H9 (cell line): ENCODE measurements around the gene FLG. TPM values are rescaled to one million over a fixed set of nuclear protein-coding genes. Genes with fewer than 3 reads are reported as not detected.

ENCODE experiments used
- DNase-seq: peaks from one replicate; pipeline ENCODE4 v3.0.0-alpha.2; 2017
- H2AFZ ChIP-seq: one replicate; pipeline ENCODE4 v1.6.1; 2013; ENCODE audit warnings: mild to moderate bottlenecking, low read length, control low read depth, moderate library complexity
- H2AK5ac ChIP-seq: 2 replicates; pipeline ENCODE4 v1.6.1; 2013; ENCODE audit warnings: low read length, control low read depth, mixed read lengths; ENCODE audit not compliant: insufficient read length
- H2BK120ac ChIP-seq: one replicate; pipeline ENCODE4 v1.6.1; 2013; ENCODE audit warnings: low read depth, mild to moderate bottlenecking, low read length, control low read depth, inconsistent platforms; ENCODE audit not compliant: poor library complexity, severe bottlenecking
- H2BK12ac ChIP-seq: 2 replicates; pipeline ENCODE4 v1.6.1; 2013; ENCODE audit warnings: low read length, control low read depth, mixed read lengths, low read depth; ENCODE audit not compliant: insufficient read length
- H2BK15ac ChIP-seq: 2 replicates; pipeline ENCODE4 v1.6.1; 2013; ENCODE audit warnings: low read depth, low read length, control low read depth
- H2BK20ac ChIP-seq: one replicate; pipeline ENCODE4 v1.6.1; 2013; ENCODE audit warnings: low read depth, mild to moderate bottlenecking, low read length, control low read depth, inconsistent platforms; ENCODE audit not compliant: poor library complexity, severe bottlenecking
- H2BK5ac ChIP-seq: 2 replicates; pipeline ENCODE4 v1.6.1; 2013; ENCODE audit warnings: low read length, control low read depth, mixed read lengths; ENCODE audit not compliant: insufficient read length
- H3K14ac ChIP-seq: 2 replicates; pipeline ENCODE4 v1.6.1; 2013; ENCODE audit warnings: low read length, control low read depth; ENCODE audit not compliant: insufficient read depth
- H3K18ac ChIP-seq: 2 replicates; pipeline ENCODE4 v1.6.1; 2013; ENCODE audit warnings: low read depth, mild to moderate bottlenecking, mixed read lengths, low read length, control low read depth; ENCODE audit not compliant: insufficient read length
- H3K23ac ChIP-seq: 2 replicates; pipeline ENCODE4 v1.6.1; 2013; ENCODE audit warnings: low read length, control low read depth, mixed read lengths, low read depth; ENCODE audit not compliant: insufficient read length
- H3K23me2 ChIP-seq: 2 replicates; pipeline ENCODE4 v1.6.1; 2013; ENCODE audit warnings: low read depth, mild to moderate bottlenecking, mixed read lengths, low read length, control low read depth; ENCODE audit not compliant: insufficient read length, poor library complexity, severe bottlenecking
- H3K27ac ChIP-seq: 2 replicates; pipeline ENCODE4 v1.5.1; 2013; ENCODE audit warnings: low read length, control low read depth, mixed read lengths, low read depth; ENCODE audit not compliant: insufficient read length
- H3K27me3 ChIP-seq: 2 replicates; pipeline ENCODE4 v1.6.1; 2013; ENCODE audit warnings: low read length, control low read depth, inconsistent platforms; ENCODE audit not compliant: insufficient read depth
- H3K4ac ChIP-seq: 2 replicates; pipeline ENCODE4 v1.6.1; 2013; ENCODE audit warnings: low read depth, mild to moderate bottlenecking, control low read depth, inconsistent platforms, low read length, moderate library complexity
- H3K4me1 ChIP-seq: 2 replicates; pipeline ENCODE4 v1.6.1; 2013; ENCODE audit warnings: low read length, control low read depth, inconsistent platforms; ENCODE audit not compliant: insufficient read depth
- H3K4me2 ChIP-seq: 2 replicates; pipeline ENCODE4 v1.6.1; 2013; ENCODE audit warnings: low read length, control low read depth, mixed read lengths; ENCODE audit not compliant: insufficient read length, insufficient read depth
- H3K56ac ChIP-seq: 2 replicates; pipeline ENCODE4 v1.6.1; 2013; ENCODE audit warnings: low read depth, mild to moderate bottlenecking, mixed read lengths, low read length, control low read depth; ENCODE audit not compliant: insufficient read length
- H3K79me1 ChIP-seq: 2 replicates; pipeline ENCODE4 v1.6.1; 2013; ENCODE audit warnings: low read depth, mild to moderate bottlenecking, moderate library complexity, low read length, control low read depth, inconsistent platforms; ENCODE audit not compliant: insufficient read depth, poor library complexity, severe bottlenecking
- H3K79me2 ChIP-seq: 2 replicates; pipeline ENCODE4 v1.6.1; 2013; ENCODE audit warnings: low read length, control low read depth, inconsistent platforms; ENCODE audit not compliant: insufficient read depth
- H3K9ac ChIP-seq: 2 replicates; pipeline ENCODE4 v1.6.1; 2013; ENCODE audit warnings: low read length, control low read depth, mixed read lengths; ENCODE audit not compliant: insufficient read length; ENCODE audit errors: extremely low read depth
- H3K9me3 ChIP-seq: one replicate; pipeline ENCODE4 v1.6.1; 2013; ENCODE audit warnings: low read depth, low read length, inconsistent platforms; ENCODE audit not compliant: control insufficient read depth
- H3T11ph ChIP-seq: one replicate; pipeline ENCODE4 v1.6.1; 2013; ENCODE audit warnings: mild to moderate bottlenecking, low read length, control low read depth, inconsistent platforms
- H4K20me1 ChIP-seq: one replicate; pipeline ENCODE4 v1.6.1; 2013; ENCODE audit not compliant: control insufficient read depth, insufficient read length, insufficient read depth
- H4K5ac ChIP-seq: 2 replicates; pipeline ENCODE4 v1.6.1; 2013; ENCODE audit warnings: low read depth, mild to moderate bottlenecking, mixed read lengths, low read length, control low read depth; ENCODE audit not compliant: insufficient read length
- H4K8ac ChIP-seq: replicated peaks from 2 replicates; pipeline ENCODE4 v1.6.1; 2013; ENCODE audit warnings: low read length, control low read depth, mixed read lengths, low read depth; ENCODE audit not compliant: insufficient read length
- H4K91ac ChIP-seq: 2 replicates; pipeline ENCODE4 v1.6.1; 2013; ENCODE audit warnings: low read depth, mild to moderate bottlenecking, moderate library complexity, mixed read lengths, low read length, control low read depth; ENCODE audit not compliant: insufficient read length
- H3K27ac Mint-ChIP-seq, 3 experiments: 2 replicates in 2 of 3; 3 replicates in 1 of 3; pipeline ENCODE4 v1.8.0; 2020 to 2021; ENCODE audit warnings: mixed read lengths in 3 of 3, mild to moderate bottlenecking in 1 of 3, moderate library complexity in 1 of 3
- H3K27me3 Mint-ChIP-seq: 2 replicates; pipeline ENCODE4 v1.8.0; 2021; ENCODE audit warnings: low read depth, mild to moderate bottlenecking, moderate library complexity, mixed read lengths
- H3K36me3 Mint-ChIP-seq, 3 experiments: 2 replicates in 2 of 3; 3 replicates in 1 of 3; pipeline ENCODE4 v1.8.0; 2020 to 2021; ENCODE audit warnings: low read depth in 3 of 3, mixed read lengths in 3 of 3; ENCODE audit not compliant: insufficient read depth in 1 of 3
- H3K4me1 Mint-ChIP-seq, 2 experiments: 2 replicates each; pipeline ENCODE4 v1.8.0; 2020; ENCODE audit warnings: mixed read lengths in 2 of 2
- H3K4me3 Mint-ChIP-seq, 2 experiments: 2 replicates in 1 of 2; 3 replicates in 1 of 2; pipeline ENCODE4 v1.8.0; 2020 to 2021; ENCODE audit warnings: mild to moderate bottlenecking in 2 of 2, mixed read lengths in 2 of 2, moderate library complexity in 1 of 2
- H3K9me3 Mint-ChIP-seq, 2 experiments: 2 replicates in 1 of 2; 3 replicates in 1 of 2; pipeline ENCODE4 v1.8.0; 2020; ENCODE audit warnings: mild to moderate bottlenecking in 2 of 2, mixed read lengths in 2 of 2, moderate library complexity in 1 of 2
- CTCF ChIP-seq: fragments of 200-600 bp; sonication (generic); conservative IDR thresholded peaks from 3 replicates; pipeline ENCODE4 v1.8.0; 2021; ENCODE audit warnings: antibody characterized with exemption, mild to moderate bottlenecking
- WGBS: extraction: QIAGEN DNeasy Blood & Tissue Kit; methylation state at CpG from one replicate; pipeline ENCODE4 v1.1.7; 2013; ENCODE audit warnings: missing lambda C conversion rate, low lambda C conversion rate, mixed read lengths; ENCODE audit not compliant: insufficient read length; ENCODE audit errors: extremely low coverage; 5-methylcytosine and 5-hydroxymethylcytosine counted together
- total RNA-seq: library from RNA; stranded (reverse); gene quantifications from 2 replicates; pipeline ENCODE4 v1.2.1, GENCODE V29; 2021

FLG gene
- total RNA-seq, 1 experiment from 2014 or later, result not detected

GRCh38 chr1:152372672-152373071 lies 47.6 kb upstream of the FLG start:
- H4K5ac ChIP-seq, result no peak overlapping the region
- no peak for DNase-seq
- H2AFZ ChIP-seq, result no peak overlapping the region
- no peak overlapping the region for H3T11ph ChIP-seq
- H3K56ac ChIP-seq, result no peak overlapping the region
- H3K27ac ChIP-seq, result no peak overlapping the region
- H3K79me1 ChIP-seq, result no peaks in the 10 kb centered on the region
- no peaks in the 10 kb centered on the region for H3K4me1 Mint-ChIP-seq
- peaks cover 61% of the 10 kb centered on the region for H3K9me3 ChIP-seq
- no peaks in the 10 kb centered on the region for H3K23me2 ChIP-seq
- no peaks in the 10 kb centered on the region for H3K4me1 ChIP-seq
- H2BK12ac ChIP-seq, result no peak overlapping the region
- no peak overlapping the region for H3K4me3 Mint-ChIP-seq
- no peak overlapping the region for H2BK15ac ChIP-seq
- peaks cover 92 to 94% of the 10 kb centered on the region in 2 experiments for H3K9me3 Mint-ChIP-seq
- WGBS, result no CpG with 5 or more reads among the region's 1 CpG
- peaks cover 3 to 12% (median 7%) of the 10 kb centered on the region in 3 experiments; a peak in 5 of 7 replicates for H3K36me3 Mint-ChIP-seq
- TF ChIP-seq CTCF, result no peak
- no peak overlapping the region for H3K14ac ChIP-seq
- H3K27me3 Mint-ChIP-seq, result no peaks in the 10 kb centered on the region; the same call in 1 of the 2 replicates
- H3K4me2 ChIP-seq, result no peak overlapping the region
- H3K27me3 ChIP-seq, result no peaks in the 10 kb centered on the region
- H3K79me2 ChIP-seq, result no peaks in the 10 kb centered on the region
- H4K91ac ChIP-seq, result no peak overlapping the region
- no peak overlapping the region for H2AK5ac ChIP-seq
- no peak overlapping the region for H2BK5ac ChIP-seq
- no peak overlapping the region for H3K23ac ChIP-seq
- H3K18ac ChIP-seq, result no peak overlapping the region
- H2BK120ac ChIP-seq, result no peak overlapping the region
- H4K8ac ChIP-seq, result no peak overlapping the region
- no peak overlapping the region for H3K9ac ChIP-seq
- H3K27ac Mint-ChIP-seq, result no peak overlapping the region
- no peak overlapping the region for H3K4ac ChIP-seq
- H4K20me1 ChIP-seq, result no peaks in the 10 kb centered on the region
- no peak overlapping the region for H2BK20ac ChIP-seq
